Measurements from ENCODE around the gene LCE1E.

Gene LCE1E

GRCh38 chr1:152786077-152786476, at the start of gene LCE1E:
Gene LCE1E, plus strand, starts transcription at chr1:152786257. Its CDS starts 1,043 bp downstream, at chr1:152787300.
- no peak for DNase-seq (ENCODE audit: low read depth)

- DNase-seq (ENCODE audit: low read depth): no peak
Observed at GRCh38 chr1:152737997-152738396, 48.1 kb upstream of the LCE1E start.

GRCh38 chr1:152739841-152740240, 46.2 kb upstream of the LCE1E start:
- DNase-seq (ENCODE audit: low read depth): no peak

- DNase-seq (ENCODE audit: low read depth): no peak
Observed at GRCh38 chr1:152741656-152742055, 44.4 kb upstream of the LCE1E start.

- no peak for DNase-seq (ENCODE audit: low read depth)
Observed at GRCh38 chr1:152743371-152744145, 42.5 kb upstream of the LCE1E start.

GRCh38 chr1:152745289-152745704, 40.8 kb upstream of the LCE1E start:
- DNase-seq (ENCODE audit: low read depth): no peak

- DNase-seq (ENCODE audit: low read depth): no peak
Observed at GRCh38 chr1:152745765-152746444, 40.2 kb upstream of the LCE1E start.

- no peak for DNase-seq (ENCODE audit: low read depth)
Observed at GRCh38 chr1:152747831-152748230, 38.2 kb upstream of the LCE1E start.

- DNase-seq (ENCODE audit: low read depth): no peak
Observed at GRCh38 chr1:152752225-152752624, 33.8 kb upstream of the LCE1E start.

- no peak for DNase-seq (ENCODE audit: low read depth)
Observed at GRCh38 chr1:152753586-152753985, 32.5 kb upstream of the LCE1E start.

- no peak for DNase-seq (ENCODE audit: low read depth)
Observed at GRCh38 chr1:152756872-152757271, 29.2 kb upstream of the LCE1E start.

GRCh38 chr1:152757747-152758146, 28.3 kb upstream of the LCE1E start, which contains the start of gene KPRP:
Gene KPRP, plus strand, starts transcription at chr1:152758025. Its CDS starts 1,564 bp downstream, at chr1:152759589.
- no peak for DNase-seq (ENCODE audit: low read depth)

GRCh38 chr1:152758636-152759035, 27.4 kb upstream of the LCE1E start:
- DNase-seq (ENCODE audit: low read depth): no peak

- DNase-seq (ENCODE audit: low read depth): no peak
Observed at GRCh38 chr1:152759453-152760173, 26.4 kb upstream of the LCE1E start.

GRCh38 chr1:152760551-152761190, 25.4 kb upstream of the LCE1E start:
- DNase-seq (ENCODE audit: low read depth): no peak

GRCh38 chr1:152761609-152762213, 24.3 kb upstream of the LCE1E start:
- no peak for DNase-seq (ENCODE audit: low read depth)

GRCh38 chr1:152768847-152769533, 17.1 kb upstream of the LCE1E start:
- no peak for DNase-seq (ENCODE audit: low read depth)

- DNase-seq (ENCODE audit: low read depth): no peak
Observed at GRCh38 chr1:152770411-152770810, 15.6 kb upstream of the LCE1E start.

- DNase-seq (ENCODE audit: low read depth): no peak
Observed at GRCh38 chr1:152774875-152775274, 11.2 kb upstream of the LCE1E start, which contains the start of gene LCE1F. Gene LCE1F, plus strand, starts transcription at chr1:152775140. Its CDS starts 1,232 bp downstream, at chr1:152776372.

GRCh38 chr1:152776361-152776760, 9.7 kb upstream of the LCE1E start:
- no peak for DNase-seq (ENCODE audit: low read depth)

GRCh38 chr1:152777510-152778137, 8.4 kb upstream of the LCE1E start:
- DNase-seq (ENCODE audit: low read depth): no peak

All from stimulated activated CD8-positive, alpha-beta memory T cell treated with anti-CD3 and anti-CD28 coated beads, Interleukin-15, amount 100 ng/mL, for 24 hours (primary cell).